ENCODE data around the gene RPL39L.
"Not testable (repeated sequence)": the region's sequence is repeated elsewhere in the genome, so short reads cannot be mapped to it uniquely, and the experiment has no call there.

Gene RPL39L

GRCh38 chr3:187139126-187139894 lies at the start of gene RPL39L:
Gene RPL39L (minus strand): TSS chr3:187139496. CDS start chr3:187121300, 18,196 bp downstream.
- no peaks in the 10 kb centered on the region for H3K27me3 ChIP-seq (ENCODE audit: control insufficient read depth, insufficient read depth, low read length)
- no peaks in the 10 kb centered on the region for H3K9me3 ChIP-seq (ENCODE audit: control insufficient read depth, low read length)
- no peaks in the 10 kb centered on the region for H3K36me3 ChIP-seq (ENCODE audit: control insufficient read depth, insufficient read depth, low read length)
- no peaks in the 10 kb centered on the region for H3K4me1 ChIP-seq (ENCODE audit: control insufficient read depth, insufficient read depth, low read length)
- H3K4me3 ChIP-seq (ENCODE audit: low read length), result peak within 1 kb of the TSS; percentile 57
- H3K9ac ChIP-seq (ENCODE audit: low read length), result peak within 1 kb of the TSS; percentile 73

- Histone ChIP-seq H3K4me3 (ENCODE audit: low read length) (no peak overlapping the region), H3K4me1 (ENCODE audit: control insufficient read depth, insufficient read depth, low read length) (peaks cover 11% of the 10 kb centered on the region), H3K9me3 (ENCODE audit: control insufficient read depth, low read length) (no peaks in the 10 kb centered on the region), H3K27me3 (ENCODE audit: control insufficient read depth, insufficient read depth, low read length) (no peaks in the 10 kb centered on the region), H3K36me3 (ENCODE audit: control insufficient read depth, insufficient read depth, low read length) (no peaks in the 10 kb centered on the region), H3K9ac (ENCODE audit: low read length) (no peak overlapping the region)
Measured at GRCh38 chr3:187188931-187189330, 49.6 kb upstream of the RPL39L start.

- Histone ChIP-seq H3K9me3 (ENCODE audit: control insufficient read depth, low read length) (no peaks in the 10 kb centered on the region), H3K4me3 (ENCODE audit: low read length) (no peak overlapping the region), H3K36me3 (ENCODE audit: control insufficient read depth, insufficient read depth, low read length) (no peaks in the 10 kb centered on the region), H3K27me3 (ENCODE audit: control insufficient read depth, insufficient read depth, low read length) (no peaks in the 10 kb centered on the region), H3K9ac (ENCODE audit: low read length) (no peak overlapping the region), H3K4me1 (ENCODE audit: control insufficient read depth, insufficient read depth, low read length) (peaks cover 11% of the 10 kb centered on the region)
Measured at GRCh38 chr3:187186801-187187421, 47.6 kb upstream of the RPL39L start.

GRCh38 chr3:187186375-187186774 lies 47.1 kb upstream of the RPL39L start:
- Histone ChIP-seq H3K36me3 (ENCODE audit: control insufficient read depth, insufficient read depth, low read length) (no peaks in the 10 kb centered on the region), H3K4me1 (ENCODE audit: control insufficient read depth, insufficient read depth, low read length) (peaks cover 11% of the 10 kb centered on the region), H3K4me3 (ENCODE audit: low read length) (no peak overlapping the region), H3K27me3 (ENCODE audit: control insufficient read depth, insufficient read depth, low read length) (no peaks in the 10 kb centered on the region), H3K9ac (ENCODE audit: low read length) (no peak overlapping the region), H3K9me3 (ENCODE audit: control insufficient read depth, low read length) (no peaks in the 10 kb centered on the region)

GRCh38 chr3:187185759-187186158 lies 46.5 kb upstream of the RPL39L start:
- peaks cover 11% of the 10 kb centered on the region for H3K4me1 ChIP-seq (ENCODE audit: control insufficient read depth, insufficient read depth, low read length)
- H3K4me3 ChIP-seq (ENCODE audit: low read length), result no peak overlapping the region
- no peaks in the 10 kb centered on the region for H3K9me3 ChIP-seq (ENCODE audit: control insufficient read depth, low read length)
- no peaks in the 10 kb centered on the region for H3K27me3 ChIP-seq (ENCODE audit: control insufficient read depth, insufficient read depth, low read length)
- no peak overlapping the region for H3K9ac ChIP-seq (ENCODE audit: low read length)
- H3K36me3 ChIP-seq (ENCODE audit: control insufficient read depth, insufficient read depth, low read length), result no peaks in the 10 kb centered on the region

- no peak overlapping the region for H3K9ac ChIP-seq (ENCODE audit: low read length)
- H3K9me3 ChIP-seq (ENCODE audit: control insufficient read depth, low read length), result no peaks in the 10 kb centered on the region
- H3K27me3 ChIP-seq (ENCODE audit: control insufficient read depth, insufficient read depth, low read length), result no peaks in the 10 kb centered on the region
- H3K36me3 ChIP-seq (ENCODE audit: control insufficient read depth, insufficient read depth, low read length), result no peaks in the 10 kb centered on the region
- H3K4me1 ChIP-seq (ENCODE audit: control insufficient read depth, insufficient read depth, low read length), result peaks cover 11% of the 10 kb centered on the region
- no peak overlapping the region for H3K4me3 ChIP-seq (ENCODE audit: low read length)
Measured at GRCh38 chr3:187183903-187184302, 44.6 kb upstream of the RPL39L start.

- Histone ChIP-seq H3K36me3 (ENCODE audit: control insufficient read depth, insufficient read depth, low read length) (no peaks in the 10 kb centered on the region), H3K9me3 (ENCODE audit: control insufficient read depth, low read length) (no peaks in the 10 kb centered on the region), H3K4me1 (ENCODE audit: control insufficient read depth, insufficient read depth, low read length) (peaks cover 11% of the 10 kb centered on the region), H3K27me3 (ENCODE audit: control insufficient read depth, insufficient read depth, low read length) (no peaks in the 10 kb centered on the region), H3K9ac (ENCODE audit: low read length) (no peak overlapping the region), H3K4me3 (ENCODE audit: low read length) (no peak overlapping the region)
Measured at GRCh38 chr3:187183210-187183862, 44.0 kb upstream of the RPL39L start.

GRCh38 chr3:187181454-187182170 lies 42.3 kb upstream of the RPL39L start:
- no peak overlapping the region for H3K9ac ChIP-seq (ENCODE audit: low read length)
- H3K4me1 ChIP-seq (ENCODE audit: control insufficient read depth, insufficient read depth, low read length), result peaks cover 3% of the 10 kb centered on the region
- H3K36me3 ChIP-seq (ENCODE audit: control insufficient read depth, insufficient read depth, low read length), result no peaks in the 10 kb centered on the region
- no peak overlapping the region for H3K4me3 ChIP-seq (ENCODE audit: low read length)
- no peaks in the 10 kb centered on the region for H3K27me3 ChIP-seq (ENCODE audit: control insufficient read depth, insufficient read depth, low read length)
- H3K9me3 ChIP-seq (ENCODE audit: control insufficient read depth, low read length), result no peaks in the 10 kb centered on the region

GRCh38 chr3:187172929-187173328 lies 33.6 kb upstream of the RPL39L start:
- no peaks in the 10 kb centered on the region for H3K9me3 ChIP-seq (ENCODE audit: control insufficient read depth, low read length)
- H3K4me3 ChIP-seq (ENCODE audit: low read length), result no peak overlapping the region
- H3K4me1 ChIP-seq (ENCODE audit: control insufficient read depth, insufficient read depth, low read length), result peaks cover 9% of the 10 kb centered on the region
- no peaks in the 10 kb centered on the region for H3K36me3 ChIP-seq (ENCODE audit: control insufficient read depth, insufficient read depth, low read length)
- no peaks in the 10 kb centered on the region for H3K27me3 ChIP-seq (ENCODE audit: control insufficient read depth, insufficient read depth, low read length)
- H3K9ac ChIP-seq (ENCODE audit: low read length), result no peak overlapping the region

- H3K9me3 ChIP-seq (ENCODE audit: control insufficient read depth, low read length); H3K36me3 ChIP-seq (ENCODE audit: control insufficient read depth, insufficient read depth, low read length); H3K27me3 ChIP-seq (ENCODE audit: control insufficient read depth, insufficient read depth, low read length); H3K9ac ChIP-seq (ENCODE audit: low read length); H3K4me1 ChIP-seq (ENCODE audit: control insufficient read depth, insufficient read depth, low read length); H3K4me3 ChIP-seq (ENCODE audit: low read length): not testable (repeated sequence)
Measured at GRCh38 chr3:187170911-187171310, 31.6 kb upstream of the RPL39L start.

- Histone ChIP-seq H3K27me3 (ENCODE audit: control insufficient read depth, insufficient read depth, low read length) (no peaks in the 10 kb centered on the region), H3K9ac (ENCODE audit: low read length) (no peak overlapping the region), H3K4me3 (ENCODE audit: low read length) (no peak overlapping the region), H3K36me3 (ENCODE audit: control insufficient read depth, insufficient read depth, low read length) (no peaks in the 10 kb centered on the region), H3K9me3 (ENCODE audit: control insufficient read depth, low read length) (no peaks in the 10 kb centered on the region), H3K4me1 (ENCODE audit: control insufficient read depth, insufficient read depth, low read length) (peaks cover 9% of the 10 kb centered on the region)
Measured at GRCh38 chr3:187169231-187169960, 30.1 kb upstream of the RPL39L start.

All from mucosa of stomach (tissue), 1 donor.